ENCODE results near the gene CACNA2D4. TPM values are rescaled to one million over a fixed set of nuclear protein-coding genes. Genes with fewer than 3 reads are reported as not detected.

The CACNA2D4 gene
- not detected in 5 replicates for total RNA-seq (2022; extraction: Qiagen RNA extraction)

GRCh38 chr12:1918081-1918883, at the start of gene CACNA2D4:
CACNA2D4 (minus strand) TSS chr12:1918652; CDS start chr12:1918473, 179 bp downstream.

GRCh38 chr12:1820191-1820895, 98.1 kb downstream of the CACNA2D4 start, which contains the start of gene LRTM2:
LRTM2 (plus strand) TSS chr12:1820565; CDS start chr12:1828149, 7,584 bp downstream.

Other genes starting within 250 kb of the CACNA2D4 start
- gene ADIPOR2, start 227.6 kb downstream of the CACNA2D4 start, total RNA-seq (2022; extraction: Qiagen RNA extraction), result 51.1 to 57.2 TPM (median 54.7 TPM) in 5 replicates
- 0.05 TPM in 1 of 5 replicates, not detected in the others for gene LRTM2, start 98.1 kb downstream of the CACNA2D4 start, total RNA-seq (2022; extraction: Qiagen RNA extraction)
- 6.4 to 8.6 TPM (median 8.1 TPM) in 5 replicates for gene DCP1B, start 85.8 kb upstream of the CACNA2D4 start, total RNA-seq (2022; extraction: Qiagen RNA extraction)
- 0.03 to 0.09 TPM in 2 of 5 replicates, not detected in the others for gene CACNA1C, start 134.3 kb upstream of the CACNA2D4 start, total RNA-seq (2022; extraction: Qiagen RNA extraction)